Measurements from ENCODE around the gene UPP1. TPM values are rescaled to one million over a fixed set of nuclear protein-coding genes. Genes with fewer than 3 reads are reported as not detected.
A peak's percentile ranks its signal among the peaks of the same experiment; 100 is the strongest.

The UPP1 gene
- total and polyA plus RNA-seq, 2 of the 4 experiments (the other 2 are of a cell fraction) = 3.9 to 14.5 TPM

- ChIA-PET CTCF (no interaction called here), POLR2A (ENCODE audit: unreplicated experiment) (no interaction called here)
- no peak for TF ChIP-seq MAZ (IDR thresholded peaks at IDR 0.05; ENCODE audit: borderline replicate concordance, low read depth, low read length)
- TF ChIP-seq RFX5 (IDR thresholded peaks at IDR 0.05; ENCODE audit: low read depth, low read length) = no peak
- TF ChIP-seq USF2 (IDR thresholded peaks at IDR 0.05; ENCODE audit: low read depth, low read length) = peak; percentile 86
- intact Hi-C loops (cut with micrococcal nuclease) = no loop called here
- WGBS, 2 experiments (ENCODE audit: extremely low coverage in 2 of 2, insufficient read length in 1 of 2) = no CpG with 5 or more reads among the region's 8 CpGs
- H3K27ac ChIP-seq (ENCODE audit: insufficient read depth, low read length) = no peak overlapping the region
- peak overlapping the region; percentile 67 for H2AFZ ChIP-seq (replicated peaks; ENCODE audit: low read length, poor library complexity)
- H2BK20ac ChIP-seq (ENCODE audit: low read depth, low read length) = peak overlapping the region; percentile 69
- H3K23ac ChIP-seq (ENCODE audit: low read depth, low read length) = no peak overlapping the region
- no peak overlapping the region for H3K4me3 ChIP-seq (ENCODE audit: insufficient read depth, low read depth, low read length)
- no peaks in the 10 kb centered on the region for H3K36me3 ChIP-seq (ENCODE audit: control insufficient read depth, insufficient read depth, low read length)
- peaks cover 2% of the 10 kb centered on the region for H3K4me1 ChIP-seq (ENCODE audit: control insufficient read depth, insufficient read depth, low read length)
- peak overlapping the region in 1 of 2 experiments; percentile 31; a peak in 1 of 4 replicates for H4K8ac ChIP-seq (ENCODE audit: low read depth in 2 of 2, low read length in 2 of 2)
- peak overlapping the region; percentile 62; the same call in 1 of the 2 replicates for H3K14ac ChIP-seq (replicated peaks; ENCODE audit: low read depth, low read length)
- no peaks in the 10 kb centered on the region for H3K79me1 ChIP-seq (ENCODE audit: low read depth in 1 of 2, low read length in 2 of 2)
- H2BK120ac ChIP-seq (ENCODE audit: low read depth, low read length) = no peak overlapping the region
- H3K4me2 ChIP-seq (ENCODE audit: low read depth, low read length) = no peak overlapping the region
- peaks cover 3% of the 10 kb centered on the region; the same call in 1 of the 2 replicates for H3K9me1 ChIP-seq (ENCODE audit: insufficient read depth, low read length)
- H2BK15ac ChIP-seq (ENCODE audit: low read depth, low read length) = peak overlapping the region; percentile 53; the same call in 1 of the 3 replicates
- no peaks in the 10 kb centered on the region for H3K9me3 ChIP-seq (ENCODE audit: control insufficient read depth, insufficient read depth, low read length)
- no peak overlapping the region for H3K18ac ChIP-seq (ENCODE audit: low read depth, low read length)
- no peak overlapping the region for H2AK9ac ChIP-seq (replicated peaks; ENCODE audit: low read depth, low read length, poor library complexity)
- no peaks in the 10 kb centered on the region for H3K27me3 ChIP-seq (ENCODE audit: control insufficient read depth, insufficient read depth, low read length)
- no peak overlapping the region for H3K9ac ChIP-seq (ENCODE audit: low read depth, low read length)
- no peak overlapping the region for H4K5ac ChIP-seq (ENCODE audit: low read depth, low read length)
- in situ Hi-C loops (cut with MboI; ENCODE audit: low sequenced_read_pairs) = no loop called here
- BruUV-seq (replicated peaks) = no TSS peak
- dilution Hi-C loops (cut with HindIII; ENCODE audit: low sequenced_read_pairs, unreplicated experiment) = no loop called here
- H4K91ac ChIP-seq (ENCODE audit: insufficient read depth, low read depth, low read length) = no peak overlapping the region
- H3K4ac ChIP-seq (ENCODE audit: low read depth, low read length) = no peak overlapping the region
- no peak for ATAC-seq (ENCODE audit: low read depth)
- H3K56ac ChIP-seq (ENCODE audit: extremely low read depth, insufficient read depth, low read length) = no peak overlapping the region
- H2AK5ac ChIP-seq (ENCODE audit: low read depth, low read length) = no peak overlapping the region
- no peak overlapping the region for H2BK5ac ChIP-seq (ENCODE audit: low read depth, low read length, poor library complexity, severe bottlenecking)
- no peaks in the 10 kb centered on the region for H4K20me1 ChIP-seq (ENCODE audit: insufficient read depth, low read length)
- DNase-seq = peak; percentile 82
These were observed 36.3 kb upstream of the UPP1 start for GRCh38 chr7:48052748-48053147.

Measured in IMR-90 (cell line).